Sigmoid colon (tissue), 7 donors: ENCODE measurements around the gene ARL4D. TPM values are rescaled to one million over a fixed set of nuclear protein-coding genes. Genes with fewer than 3 reads are reported as not detected.
A peak's percentile ranks its signal among the peaks of the same experiment; 100 is the strongest.

ENCODE experiments used
- DNase-seq: peaks from one replicate; pipeline ENCODE4 v3.0.0-alpha.2; 2019
- H3K27ac ChIP-seq, 4 donors: fragments of 200-600 bp; sonication (generic); one replicate each; pipeline ENCODE4 v1.5.1; 2016 to 2019; ENCODE audit warnings: mild to moderate bottlenecking in 1 of 4
- H3K27me3 ChIP-seq, 3 donors: fragments of 200-600 bp; sonication (generic); one replicate each; pipeline ENCODE4 v1.5.1; 2019; ENCODE audit warnings: mild to moderate bottlenecking in 1 of 3
- H3K36me3 ChIP-seq, 4 donors: fragments of 200-600 bp; sonication (generic); one replicate each; pipeline ENCODE4 v1.5.1; 2016 to 2019
- H3K4me1 ChIP-seq, 4 donors: fragments of 200-600 bp; sonication (generic); one replicate each; pipeline ENCODE4 v1.5.1; 2017 to 2019
- H3K4me3 ChIP-seq, 4 donors: fragments of 200-600 bp; sonication (generic); one replicate each; pipeline ENCODE4 v1.5.1; 2017 to 2019; ENCODE audit warnings: mild to moderate bottlenecking in 2 of 4, moderate library complexity in 1 of 4
- H3K9me3 ChIP-seq, 4 donors: fragments of 200-600 bp in 3 of 4; sonication (generic) in 3 of 4; one replicate each; pipeline versions ENCODE4 v1.5.1 to v1.6.1; 2013 to 2019
- EP300 ChIP-seq, 4 donors: sonication (generic); formaldehyde crosslinking; IDR thresholded peaks; one replicate each; pipeline ENCODE4 v1.6.1; 2017; ENCODE audit warnings: antibody characterized with exemption in 4 of 4
- POLR2A ChIP-seq, 2 donors: fragments of 450-650 bp; IDR thresholded peaks; one replicate each; pipeline ENCODE4 v1.6.1; 2016; ENCODE audit warnings: antibody characterized with exemption in 2 of 2, mild to moderate bottlenecking in 2 of 2, moderate library complexity in 2 of 2
- POLR2AphosphoS5 ChIP-seq, 4 donors: sonication (generic); formaldehyde crosslinking; IDR thresholded peaks; one replicate each; pipeline ENCODE4 v1.6.1; 2017; ENCODE audit warnings: antibody characterized with exemption in 4 of 4
- WGBS, 2 donors: extraction: QIAGEN DNeasy Blood & Tissue Kit; methylation state at CpG; one replicate each; pipeline ENCODE4 v1.1.7; 2013; 5-methylcytosine and 5-hydroxymethylcytosine counted together
- intact Hi-C: fragments of 100-400 bp; cut with DNase I; formaldehyde crosslinking; loops from one replicate; pipeline ENCODE4 v1.15.1; 2023
- polyA plus RNA-seq, 3 donors: library from polyadenylated mRNA; stranded (reverse); fragments of 200-250 nt; gene quantifications; one replicate each; pipeline ENCODE4 v1.2.3, GENCODE V29; 2013
- total RNA-seq, 4 donors: library from RNA; depleted of rRNA; stranded (reverse); fragments of >200 nt; gene quantifications; one replicate each; pipeline ENCODE4 v1.1.0, GENCODE V29; 2016
- TF ChIP-seq, protein P1 (sequence below), 4 experiments: fragments of 450-650 bp in 3 of 4; fragments of 200-600 bp in 1 of 4; IDR thresholded peaks; one replicate each; pipeline ENCODE4 v1.5.1; 2016 to 2019; ENCODE audit warnings: antibody characterized with exemption in 4 of 4, mild to moderate bottlenecking in 3 of 4, moderate library complexity in 2 of 4
- donor health status: healthy with polysubstance abuse.
- donor health status: Bipolar disorder and iron deficiency.
- donor health status: healthy.

Gene ARL4D, protein sequence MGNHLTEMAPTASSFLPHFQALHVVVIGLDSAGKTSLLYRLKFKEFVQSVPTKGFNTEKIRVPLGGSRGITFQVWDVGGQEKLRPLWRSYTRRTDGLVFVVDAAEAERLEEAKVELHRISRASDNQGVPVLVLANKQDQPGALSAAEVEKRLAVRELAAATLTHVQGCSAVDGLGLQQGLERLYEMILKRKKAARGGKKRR
- total RNA-seq (10 to 100 TPM; 18.6 to 52.1 (median 31.4) TPM), polyA plus RNA-seq (1 to 10 TPM; 1.4 to 8.9 (median 4.8) TPM)

DNA sequence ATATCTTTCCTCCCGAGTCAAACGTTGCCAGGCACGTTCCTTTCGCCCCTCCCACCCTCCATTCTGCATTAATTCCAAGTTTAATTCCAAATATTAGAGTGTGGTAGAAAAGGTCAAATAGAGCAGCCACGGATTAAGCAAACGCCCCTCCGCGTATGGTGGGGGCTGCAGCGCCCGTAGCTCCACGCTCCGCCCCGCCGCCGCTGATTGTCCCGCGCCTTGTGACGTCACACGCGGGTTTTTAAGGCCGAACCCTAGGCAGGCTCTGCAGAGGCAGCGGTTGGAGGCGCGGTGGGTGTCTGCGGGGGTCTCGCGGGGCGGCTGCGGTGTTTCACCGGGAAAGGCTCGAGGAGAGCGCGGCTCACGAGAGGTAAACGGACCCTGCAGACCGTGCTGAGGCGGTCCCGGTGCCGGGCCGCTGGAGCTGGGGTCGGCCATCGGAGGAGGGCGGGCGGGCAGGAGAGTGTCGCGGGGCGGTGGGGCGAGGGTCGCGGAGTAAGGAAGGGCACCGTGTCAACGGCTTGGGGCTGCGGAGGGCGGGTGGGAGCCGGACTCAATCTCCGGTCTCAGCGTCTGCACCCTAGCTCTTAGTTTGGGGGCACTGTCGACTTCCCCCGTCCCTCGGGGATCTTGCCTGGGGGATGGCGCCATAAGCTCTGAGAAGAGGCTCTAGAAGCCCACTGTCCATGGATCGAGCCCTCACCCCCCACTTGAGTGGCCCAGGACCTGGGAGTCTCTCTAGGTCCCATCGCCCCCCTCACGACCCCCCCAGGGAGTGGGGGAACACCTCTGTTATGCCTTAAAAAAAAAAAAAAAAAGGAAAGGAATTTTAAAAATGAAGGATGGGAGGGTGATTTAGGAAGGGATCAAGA, at the start of gene ARL4D:
Gene ARL4D, plus strand, starts transcription at position 270 of the 872 bp plus-strand sequence. CDS start 740 bp downstream, outside the sequence.
- DNase-seq, result peak; percentile 97
- Histone ChIP-seq H3K4me1 (peaks cover 6 to 57% (median 47%) of the 10 kb centered on the region in 4 donors), H3K27me3 (no peaks in the 10 kb centered on the region), H3K36me3 (peaks cover 0 to 7% (median 2%) of the 10 kb centered on the region in 4 donors), H3K4me3 (peak within 1 kb of the TSS; percentile 69 to 90 (median 74)), H3K9me3 (no peaks in the 10 kb centered on the region), H3K27ac (peak within 1 kb of the TSS; percentile 90 to 96 (median 94))
- TF ChIP-seq POLR2A (IDR thresholded peaks at IDR 0.05) (peak; percentile 99), EP300 (IDR thresholded peaks at IDR 0.05) (peak in 1 of 4 donors; percentile 23), POLR2AphosphoS5 (IDR thresholded peaks at IDR 0.05) (peak; percentile 99 to 100 (median 100))
- TF ChIP-seq, protein P1, sequence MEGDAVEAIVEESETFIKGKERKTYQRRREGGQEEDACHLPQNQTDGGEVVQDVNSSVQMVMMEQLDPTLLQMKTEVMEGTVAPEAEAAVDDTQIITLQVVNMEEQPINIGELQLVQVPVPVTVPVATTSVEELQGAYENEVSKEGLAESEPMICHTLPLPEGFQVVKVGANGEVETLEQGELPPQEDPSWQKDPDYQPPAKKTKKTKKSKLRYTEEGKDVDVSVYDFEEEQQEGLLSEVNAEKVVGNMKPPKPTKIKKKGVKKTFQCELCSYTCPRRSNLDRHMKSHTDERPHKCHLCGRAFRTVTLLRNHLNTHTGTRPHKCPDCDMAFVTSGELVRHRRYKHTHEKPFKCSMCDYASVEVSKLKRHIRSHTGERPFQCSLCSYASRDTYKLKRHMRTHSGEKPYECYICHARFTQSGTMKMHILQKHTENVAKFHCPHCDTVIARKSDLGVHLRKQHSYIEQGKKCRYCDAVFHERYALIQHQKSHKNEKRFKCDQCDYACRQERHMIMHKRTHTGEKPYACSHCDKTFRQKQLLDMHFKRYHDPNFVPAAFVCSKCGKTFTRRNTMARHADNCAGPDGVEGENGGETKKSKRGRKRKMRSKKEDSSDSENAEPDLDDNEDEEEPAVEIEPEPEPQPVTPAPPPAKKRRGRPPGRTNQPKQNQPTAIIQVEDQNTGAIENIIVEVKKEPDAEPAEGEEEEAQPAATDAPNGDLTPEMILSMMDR (IDR thresholded peaks at IDR 0.05), result no peak
- intact Hi-C loops, result no loop called here
- whole genome bisulfite sequencing, 2 donors, result 1% methylated on average over 64 of the region's 64 CpGs

DNA sequence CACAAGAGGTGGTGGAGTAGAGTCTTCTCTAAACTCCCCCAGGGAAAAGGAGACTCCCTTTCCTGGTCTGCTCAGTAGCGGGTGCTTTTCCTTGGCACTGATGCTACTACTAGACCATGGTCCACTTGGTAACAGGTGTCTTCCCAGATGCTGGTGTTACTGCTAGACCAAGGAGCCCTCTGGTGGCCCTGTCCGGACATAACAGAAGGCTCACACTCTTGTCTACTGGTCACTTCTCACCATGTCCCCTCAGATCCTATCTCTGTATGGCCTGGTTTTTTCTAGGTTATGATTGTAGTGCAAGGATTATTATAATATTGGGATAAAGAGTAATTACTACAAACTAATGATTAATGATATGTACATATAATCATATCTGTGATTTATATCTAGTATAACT, 49.7 kb upstream of the ARL4D start:
- H3K4me3 ChIP-seq, result no peak overlapping the region
- TF ChIP-seq POLR2AphosphoS5 (IDR thresholded peaks at IDR 0.05) (no peak), POLR2A (IDR thresholded peaks at IDR 0.05) (no peak), EP300 (IDR thresholded peaks at IDR 0.05) (no peak)
- TF ChIP-seq, protein P1 (IDR thresholded peaks at IDR 0.05), result no peak
- intact Hi-C loops, result no loop called here
- H3K4me1 ChIP-seq, result no peaks in the 10 kb centered on the region
- 91 to 92% methylated on average over 2 of the region's 2 CpGs for WGBS, 2 donors
- H3K27ac ChIP-seq, result no peak overlapping the region
- H3K36me3 ChIP-seq, result no peaks in the 10 kb centered on the region
- peaks cover 13 to 31% (median 19%) of the 10 kb centered on the region in 4 donors for H3K9me3 ChIP-seq
- no peaks in the 10 kb centered on the region for H3K27me3 ChIP-seq
- no peak for DNase-seq

DNA sequence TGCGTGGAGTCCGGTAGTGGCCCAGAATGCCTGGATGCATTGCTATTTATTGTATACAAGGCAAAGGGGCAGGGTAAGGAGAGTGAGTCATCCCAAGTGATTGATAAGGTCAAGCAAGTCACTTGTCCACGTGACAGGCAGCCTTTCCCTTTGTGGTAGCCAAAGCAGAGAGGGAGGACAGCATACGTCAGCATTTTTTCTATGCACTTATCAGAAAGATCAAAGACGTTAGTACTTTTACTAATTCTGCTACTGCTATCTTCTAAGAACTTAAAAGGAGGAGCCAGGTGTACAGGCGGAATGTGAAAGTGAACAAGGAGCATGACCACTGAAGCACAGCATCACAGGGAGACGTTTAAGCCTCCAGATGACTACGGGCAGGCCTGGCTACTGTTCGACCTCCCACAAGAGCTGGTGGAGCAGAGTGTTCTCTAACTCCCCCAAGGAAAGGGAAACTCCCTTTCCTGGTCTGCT, 47.9 kb upstream of the ARL4D start:
- H3K27me3 ChIP-seq, result no peaks in the 10 kb centered on the region
- intact Hi-C loops, result no loop called here
- no peak for DNase-seq
- H3K27ac ChIP-seq, result no peak overlapping the region
- peaks cover 13 to 31% (median 19%) of the 10 kb centered on the region in 4 donors for H3K9me3 ChIP-seq
- no peaks in the 10 kb centered on the region for H3K36me3 ChIP-seq
- no peaks in the 10 kb centered on the region for H3K4me1 ChIP-seq
- WGBS, 2 donors, result 85 to 91% methylated on average over 9 of the region's 9 CpGs
- H3K4me3 ChIP-seq, result no peak overlapping the region
- TF ChIP-seq EP300 (IDR thresholded peaks at IDR 0.05), result no peak
- TF ChIP-seq, protein P1 (IDR thresholded peaks at IDR 0.05), result no peak
- no peak for TF ChIP-seq POLR2AphosphoS5 (IDR thresholded peaks at IDR 0.05)
- TF ChIP-seq POLR2A (IDR thresholded peaks at IDR 0.05), result no peak

DNA sequence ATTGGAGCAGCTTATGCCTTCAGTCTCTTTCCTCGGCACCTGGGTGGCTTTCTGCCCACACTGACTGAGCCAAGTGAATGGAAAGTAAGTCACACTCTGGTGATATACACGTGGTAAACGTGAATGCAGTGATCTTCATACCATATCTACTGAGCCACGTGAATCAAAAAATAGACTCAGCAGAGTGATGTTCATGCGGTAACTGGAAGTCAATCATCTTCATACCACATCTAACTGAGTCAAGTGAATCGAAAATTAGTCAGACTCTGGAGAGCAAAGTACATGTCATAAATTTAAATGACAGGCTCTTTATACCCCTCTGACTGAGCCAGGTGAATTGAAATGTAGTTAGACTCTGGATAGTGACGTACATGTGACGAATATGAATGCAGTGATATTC, 47.1 kb upstream of the ARL4D start:
- H3K36me3 ChIP-seq, result no peaks in the 10 kb centered on the region
- no peaks in the 10 kb centered on the region for H3K4me1 ChIP-seq
- TF ChIP-seq, protein P1 (IDR thresholded peaks at IDR 0.05), result no peak
- no peak for TF ChIP-seq EP300 (IDR thresholded peaks at IDR 0.05)
- TF ChIP-seq POLR2AphosphoS5 (IDR thresholded peaks at IDR 0.05), result no peak
- TF ChIP-seq POLR2A (IDR thresholded peaks at IDR 0.05), result no peak
- no peak overlapping the region for H3K27ac ChIP-seq
- intact Hi-C loops, result no loop called here
- no peak for DNase-seq
- WGBS, 2 donors, result 25 to 80% methylated on average over 8 of the region's 8 CpGs
- peaks cover 13 to 30% (median 19%) of the 10 kb centered on the region in 4 donors for H3K9me3 ChIP-seq
- no peaks in the 10 kb centered on the region for H3K27me3 ChIP-seq
- no peak overlapping the region for H3K4me3 ChIP-seq
